GM18511 (cell line): ENCODE results near the gene MYO16.

Source experiments
- ATAC-seq: cut with Tn5 transposase; IDR thresholded peaks from one replicate; pipeline ENCODE4 v1.9.1; 2021; ENCODE audit warnings: mild to moderate bottlenecking, moderate library complexity; ENCODE audit not compliant: unreplicated experiment

Gene MYO16

DNA sequence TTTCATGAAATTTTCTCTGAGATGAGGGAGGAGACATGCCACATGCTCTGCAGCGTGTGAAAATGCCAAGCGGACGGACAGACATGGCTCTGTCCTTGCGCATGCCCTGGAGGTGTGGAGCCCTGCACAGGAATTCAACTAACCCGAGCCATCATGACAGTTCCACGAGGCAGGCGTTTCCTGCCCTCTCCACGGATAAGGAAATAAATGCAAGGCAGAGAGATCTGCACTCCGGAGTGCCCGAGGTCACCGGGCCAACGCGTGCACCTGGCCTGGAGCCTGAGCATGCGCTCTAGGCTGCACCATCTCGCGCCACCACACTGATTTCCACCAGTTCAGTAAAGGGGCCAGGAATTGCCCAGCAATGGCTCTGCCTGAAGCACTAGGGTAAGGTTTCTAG lies 298.2 kb downstream of the MYO16 start:
- no peak for ATAC-seq

DNA sequence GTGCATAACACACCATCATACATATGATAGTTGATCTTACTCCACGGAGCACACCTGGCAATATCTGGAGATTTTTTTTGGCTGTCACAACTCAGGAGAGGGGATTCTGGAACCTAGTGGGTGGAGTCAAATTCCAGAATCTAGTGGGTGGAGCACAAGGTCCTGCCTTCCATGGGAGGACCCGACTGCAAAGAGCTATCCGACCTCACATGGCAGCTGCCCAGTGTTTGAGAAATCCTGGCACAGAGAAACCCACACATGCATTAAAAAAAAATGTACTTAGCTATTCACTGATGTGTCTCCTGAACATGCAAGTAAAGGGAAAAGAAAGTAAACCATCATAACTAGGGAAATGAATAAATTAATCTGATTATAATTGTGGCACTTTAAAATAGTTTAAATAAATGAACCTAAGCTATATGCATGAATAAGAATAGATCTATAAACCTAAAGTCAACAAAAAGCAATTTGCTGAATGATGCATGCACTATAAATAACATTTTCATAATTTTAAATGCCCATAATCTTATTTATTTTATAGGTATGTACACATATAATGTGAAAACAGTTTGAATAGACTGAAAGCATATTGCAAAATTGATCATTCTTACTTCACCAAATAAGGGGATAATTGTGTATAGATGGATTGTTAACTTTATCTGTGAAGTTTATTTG lies 300.3 kb downstream of the MYO16 start:
- no peak for ATAC-seq

DNA sequence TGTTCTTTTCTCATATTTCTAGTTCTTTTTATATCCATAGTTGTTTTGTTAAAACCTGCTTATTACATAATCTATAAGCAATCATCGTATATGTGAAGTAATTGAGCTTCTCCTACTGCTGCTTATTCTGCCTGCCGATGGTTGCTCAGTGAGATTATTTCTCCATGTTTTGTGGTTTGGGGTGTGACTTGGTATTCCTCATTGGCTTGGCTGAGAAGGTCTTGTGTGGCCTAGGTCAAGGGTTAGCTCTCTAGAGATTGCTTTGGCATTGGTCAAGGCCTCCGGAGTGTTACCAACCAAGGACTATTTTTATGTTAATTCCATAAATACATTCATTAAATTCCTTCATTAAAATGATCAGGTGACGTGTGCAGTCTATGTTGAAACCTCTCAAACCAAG lies 302.8 kb downstream of the MYO16 start:
- no peak for ATAC-seq

DNA sequence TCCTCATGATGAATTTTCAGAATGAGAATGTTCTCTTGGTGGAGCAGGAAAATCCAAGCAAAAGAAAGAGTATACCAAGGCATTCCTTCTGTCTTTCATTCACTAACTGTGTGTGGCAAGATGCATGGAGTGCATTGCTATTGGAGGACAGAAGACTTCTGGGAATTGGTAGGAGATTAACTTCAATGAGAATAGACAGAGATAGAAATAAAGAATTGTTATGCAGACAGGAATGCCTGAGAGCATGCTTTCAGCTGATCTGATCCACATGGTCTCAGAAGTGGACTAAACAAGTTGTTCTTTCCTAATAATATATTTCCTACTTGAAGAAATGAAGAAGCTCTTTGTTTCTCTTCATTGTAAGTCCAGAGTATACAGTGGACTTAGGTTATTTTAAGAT lies 303.6 kb downstream of the MYO16 start:
- ATAC-seq: no peak

DNA sequence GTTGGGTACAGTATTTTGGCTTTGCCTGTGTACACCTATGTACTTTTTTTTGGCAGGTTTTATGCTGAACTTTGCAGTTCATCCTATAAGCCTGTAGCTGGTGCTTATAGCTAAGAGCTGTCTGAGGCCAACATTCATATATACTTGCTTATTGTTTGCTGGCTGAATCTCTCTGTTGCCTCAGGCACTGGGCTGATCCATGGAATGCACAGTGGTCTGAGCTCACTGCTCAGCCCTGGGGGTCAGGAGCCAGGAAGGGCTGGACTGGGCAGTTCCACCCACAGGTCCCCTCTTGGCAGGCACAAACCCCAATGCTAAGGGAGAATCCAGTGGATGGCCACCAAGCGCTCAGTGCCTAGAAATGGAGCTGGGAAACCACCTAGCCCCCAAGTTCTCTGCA lies 308.7 kb downstream of the MYO16 start:
- ATAC-seq: no peak

DNA sequence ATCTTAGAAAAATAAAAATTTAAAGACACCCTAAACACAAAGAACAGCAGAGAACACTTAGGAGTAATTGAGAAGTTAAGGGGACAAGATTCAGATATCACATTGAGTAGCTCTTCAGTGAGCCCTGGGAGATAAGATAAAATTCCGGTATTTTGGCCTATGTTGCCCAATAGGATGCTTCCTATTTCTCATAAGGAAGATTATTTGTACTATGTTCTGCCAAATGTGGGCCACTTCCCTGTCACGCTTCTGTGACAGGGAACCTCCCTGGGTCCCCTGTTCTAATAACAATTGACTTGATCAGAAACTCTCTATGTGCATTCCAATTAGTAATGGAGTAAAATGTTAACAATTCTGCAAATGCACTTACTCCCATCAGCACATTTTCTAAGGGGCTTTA lies 310.7 kb downstream of the MYO16 start:
- no peak for ATAC-seq

DNA sequence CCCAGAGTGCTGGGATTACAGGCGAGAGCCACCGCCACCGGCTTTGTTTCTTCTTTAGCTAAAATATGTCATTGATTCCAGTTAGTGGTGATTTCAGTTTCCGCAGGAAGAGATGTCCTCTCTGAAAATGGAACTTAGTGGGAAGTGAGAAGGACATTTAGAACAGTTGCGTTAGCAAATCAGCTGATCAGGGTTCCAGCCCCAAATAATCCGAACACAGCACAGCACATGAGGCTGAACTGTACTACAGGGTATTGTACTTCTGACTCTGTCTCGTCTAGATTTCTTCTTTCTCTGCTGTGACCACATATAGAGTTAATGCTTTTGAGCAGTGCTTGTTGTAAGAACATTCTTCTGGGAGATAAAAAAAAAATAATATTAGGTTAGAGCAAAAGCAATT lies 314.4 kb downstream of the MYO16 start:
- ATAC-seq: no peak

DNA sequence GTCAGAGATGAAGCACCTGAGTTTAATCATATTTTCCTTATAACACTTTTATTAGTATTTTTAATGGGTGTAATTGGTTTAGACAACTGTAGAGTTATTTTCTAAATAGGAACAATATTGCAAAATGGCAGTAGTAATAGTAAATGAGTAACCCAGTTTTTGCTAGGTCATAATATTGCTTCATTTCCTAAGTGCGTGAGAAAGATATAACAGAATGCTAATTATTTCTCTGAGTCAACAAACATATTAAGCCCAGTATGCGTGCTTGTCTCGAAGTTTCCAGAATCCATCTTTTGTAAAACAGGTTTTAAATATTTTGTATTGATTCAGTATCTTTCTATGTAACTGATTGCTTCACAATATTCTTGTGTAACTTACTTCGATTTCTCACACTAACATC lies 315.3 kb downstream of the MYO16 start:
- ATAC-seq: no peak

DNA sequence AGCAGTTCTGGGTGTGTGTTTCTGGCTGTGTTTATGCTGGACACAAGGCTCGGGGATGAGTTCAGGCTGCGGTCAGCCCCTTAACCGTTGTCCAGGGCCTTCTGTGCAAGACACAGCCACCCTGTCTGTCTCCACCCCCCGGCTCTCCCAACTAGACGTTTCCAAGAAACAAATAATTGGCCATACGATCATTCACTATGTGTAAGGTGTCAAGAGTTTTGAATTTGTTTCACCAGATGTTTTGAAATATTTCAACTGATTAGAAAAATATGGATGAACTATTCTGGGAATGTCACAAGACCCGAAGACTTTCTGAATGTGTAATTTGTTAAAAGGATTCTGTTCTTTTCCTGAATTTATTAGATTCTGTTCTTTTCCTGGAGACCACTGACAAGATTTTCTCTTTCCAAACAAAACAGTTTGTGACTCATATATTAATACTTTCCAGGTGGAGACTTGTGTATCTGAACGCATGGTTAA lies 318.2 kb downstream of the MYO16 start:
- no peak for ATAC-seq

DNA sequence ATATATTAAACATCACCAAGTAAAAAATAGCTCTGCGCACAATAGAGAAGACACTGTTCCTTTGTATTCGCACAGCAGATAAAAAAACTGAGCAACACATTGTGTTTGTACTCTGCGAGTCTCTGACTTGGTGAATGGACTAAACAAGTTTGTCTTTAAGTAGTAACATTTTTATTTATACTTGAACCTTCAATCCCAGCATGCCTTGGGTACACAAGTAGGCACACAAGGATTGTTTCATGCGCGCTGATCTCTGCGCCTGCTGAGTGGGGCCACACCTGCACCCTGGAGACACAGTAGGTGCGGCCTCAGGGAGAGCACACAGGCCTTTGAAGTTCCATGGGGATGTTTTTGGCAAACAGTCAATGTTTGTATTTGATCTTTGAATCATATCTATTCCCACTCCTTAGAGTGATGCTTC lies 318.9 kb downstream of the MYO16 start:
- no peak for ATAC-seq

DNA sequence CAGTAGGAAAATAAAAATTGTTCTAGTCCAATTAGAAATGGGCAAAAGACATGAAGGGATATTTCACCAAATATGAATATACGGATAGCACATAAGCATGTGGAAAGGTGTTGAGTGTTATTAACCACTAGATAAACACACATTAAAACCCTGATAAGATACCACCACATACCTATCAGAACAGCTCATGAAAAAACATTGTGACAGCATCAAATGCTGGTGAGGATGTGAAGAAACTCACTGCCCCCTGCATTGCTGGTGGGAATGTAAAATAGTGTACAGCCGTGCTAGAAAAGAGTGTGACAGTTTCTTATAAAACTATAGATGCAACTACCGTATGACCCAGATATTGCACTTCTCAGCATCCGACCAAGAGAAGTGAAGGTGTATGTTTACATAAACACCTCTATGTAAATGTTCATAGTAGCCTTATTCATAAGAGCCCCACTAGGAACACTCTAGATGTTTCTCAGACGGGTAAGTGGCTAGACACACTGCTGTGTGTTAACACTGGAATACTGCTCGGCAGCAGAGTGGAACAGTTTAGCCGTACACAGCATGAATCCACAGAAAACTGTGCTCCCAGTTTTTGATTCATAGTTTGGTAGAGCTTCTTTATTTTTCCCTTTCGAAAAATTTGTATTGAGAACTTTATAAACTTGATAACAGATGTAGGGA lies 321.1 kb downstream of the MYO16 start:
- ATAC-seq: no peak

DNA sequence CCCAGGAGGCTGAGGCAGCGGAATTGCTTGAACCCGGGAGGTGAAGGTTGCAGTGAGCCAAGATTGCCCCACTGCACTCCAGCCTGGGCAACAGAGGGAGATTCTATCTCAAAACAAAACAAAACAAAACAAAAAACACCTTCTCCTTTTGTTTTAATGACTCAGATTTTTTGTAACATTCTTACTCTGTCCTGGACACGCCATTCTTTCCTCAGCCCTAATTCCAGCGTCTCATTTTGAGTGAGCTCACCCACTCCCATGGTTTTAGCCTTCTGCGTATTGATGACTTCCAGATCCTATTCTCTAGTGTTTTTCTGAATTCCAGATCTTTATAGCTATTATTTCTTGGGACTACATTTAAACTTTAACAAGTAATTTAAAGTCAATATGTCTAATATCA lies 326.3 kb downstream of the MYO16 start:
- ATAC-seq: no peak

DNA sequence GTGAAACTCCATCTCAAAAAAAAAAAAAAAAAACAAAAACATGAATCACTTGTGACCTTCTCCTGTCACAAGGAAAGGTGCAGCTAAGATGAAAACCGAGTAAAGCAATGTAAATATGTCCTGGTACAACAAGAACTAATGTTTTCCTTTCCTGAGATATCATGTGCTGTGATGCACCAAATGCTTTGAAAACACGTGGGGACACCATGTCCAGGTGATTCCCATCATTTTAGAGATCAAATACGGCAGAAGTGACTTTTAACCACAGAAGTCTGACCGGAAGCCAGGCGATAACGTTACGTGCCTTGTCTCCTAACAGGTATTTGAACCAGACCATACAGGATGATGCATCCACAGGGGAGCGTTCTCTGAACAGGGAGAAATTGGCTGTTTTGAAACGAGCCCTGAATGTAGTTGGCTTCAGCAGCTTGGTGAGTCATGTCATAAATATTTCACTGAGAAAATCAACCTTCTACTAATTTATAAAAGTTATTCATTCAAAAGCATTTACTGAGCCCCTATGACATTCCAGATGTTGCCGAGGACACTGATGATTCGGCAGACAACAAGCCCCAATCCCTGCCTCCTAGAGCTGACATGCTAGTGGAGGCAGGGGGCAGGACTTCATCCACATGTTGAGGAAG lies 328.1 kb downstream of the MYO16 start:
- ATAC-seq: no peak

DNA sequence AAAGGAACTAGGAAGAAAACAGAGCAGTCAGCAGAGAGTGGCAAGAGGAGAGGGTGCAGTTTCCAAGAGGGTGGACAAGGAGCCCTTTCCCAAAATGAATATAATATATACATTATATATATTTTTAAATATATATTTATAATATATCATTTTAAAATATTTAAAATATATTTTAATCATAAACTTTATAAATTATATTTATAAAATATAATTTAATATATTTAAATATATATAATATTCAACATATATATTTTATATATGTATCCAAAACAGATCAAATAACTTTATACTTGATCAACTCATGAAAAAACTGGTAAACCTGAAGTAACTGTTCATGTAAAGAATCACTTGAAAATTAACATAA lies 328.6 kb downstream of the MYO16 start:
- no peak for ATAC-seq

DNA sequence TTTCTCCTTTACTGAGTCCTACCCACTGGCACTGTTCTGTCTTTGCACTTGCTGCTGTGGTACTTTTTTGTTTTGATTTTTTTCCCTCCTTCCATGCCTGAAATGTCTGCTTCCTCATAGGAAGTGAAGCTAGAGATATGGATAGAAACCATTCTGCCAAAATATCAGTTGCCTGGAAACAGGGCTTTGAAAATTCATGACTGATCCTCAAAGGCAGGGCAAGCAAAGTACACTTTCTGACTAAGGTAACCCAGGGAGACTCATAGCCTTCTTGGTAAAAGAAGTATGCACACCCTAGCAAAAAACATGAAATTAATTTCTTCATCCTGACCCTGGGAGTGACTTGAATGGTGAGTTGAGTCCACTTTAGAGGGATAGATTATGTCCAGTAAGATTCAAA lies 329.8 kb downstream of the MYO16 start:
- ATAC-seq: no peak

DNA sequence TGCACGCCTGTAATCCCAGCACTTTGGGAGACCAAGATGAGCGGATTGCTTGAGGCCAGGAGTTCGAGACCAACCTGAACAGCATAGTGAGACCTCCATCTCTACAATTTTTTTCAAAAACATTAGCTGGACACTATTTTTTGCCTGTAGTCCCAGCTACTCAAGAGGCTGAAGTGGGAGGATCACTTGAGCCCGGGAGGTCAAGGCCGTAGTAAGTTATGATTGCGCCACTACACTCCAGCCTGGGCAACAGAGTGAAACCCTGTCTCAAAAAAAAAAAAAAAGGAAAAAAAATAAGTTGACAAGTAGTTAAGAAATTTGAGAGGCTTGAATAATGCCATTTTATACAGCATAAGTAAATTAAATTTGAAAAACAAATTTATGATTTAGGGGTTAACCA lies 330.6 kb downstream of the MYO16 start:
- no peak for ATAC-seq

DNA sequence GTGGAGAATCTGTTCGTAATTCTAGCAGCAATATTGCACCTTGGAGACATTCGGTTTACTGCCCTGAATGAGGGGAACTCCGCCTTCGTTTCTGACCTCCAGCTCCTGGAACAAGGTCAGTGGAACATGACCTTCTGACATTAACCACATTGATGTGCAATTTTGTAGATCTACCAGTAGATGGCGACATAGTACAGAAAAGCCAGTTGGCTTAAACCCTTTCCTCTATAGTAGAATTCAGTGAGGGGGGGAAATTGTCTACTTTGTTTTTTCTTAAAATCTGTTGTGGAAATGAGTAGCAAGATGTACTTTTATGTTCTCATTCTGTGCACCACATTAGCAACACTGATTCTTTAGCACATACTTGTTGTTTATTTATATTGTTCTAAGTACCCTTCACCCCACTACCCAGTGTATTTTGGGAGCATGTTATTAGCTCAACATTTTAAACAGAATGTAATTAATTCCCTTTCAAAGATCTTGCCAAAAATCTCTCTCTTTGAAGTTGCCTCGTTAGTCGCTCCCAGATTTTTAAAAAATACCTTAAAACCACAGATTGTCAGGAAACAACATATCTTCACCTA lies 332.2 kb downstream of the MYO16 start:
- peak; percentile 95 for ATAC-seq

DNA sequence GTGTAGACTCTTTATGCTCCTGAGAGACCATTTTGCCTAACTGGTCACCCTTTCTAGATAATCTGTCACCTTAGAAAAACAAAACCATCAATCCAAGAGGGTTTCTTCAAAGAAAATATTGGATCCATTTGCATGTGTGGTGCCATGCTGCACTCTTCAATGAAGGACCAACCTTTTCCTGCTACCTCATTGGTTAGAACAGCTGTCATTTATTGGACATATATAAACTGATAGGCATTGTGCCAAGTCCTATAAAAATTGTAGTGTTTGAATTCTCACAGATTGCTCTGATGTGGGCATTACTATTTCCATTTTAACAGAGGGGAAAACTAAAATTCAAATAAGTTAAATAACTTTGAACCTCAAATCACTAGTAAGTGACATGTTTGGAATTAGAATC lies 333.2 kb downstream of the MYO16 start:
- no peak for ATAC-seq

DNA sequence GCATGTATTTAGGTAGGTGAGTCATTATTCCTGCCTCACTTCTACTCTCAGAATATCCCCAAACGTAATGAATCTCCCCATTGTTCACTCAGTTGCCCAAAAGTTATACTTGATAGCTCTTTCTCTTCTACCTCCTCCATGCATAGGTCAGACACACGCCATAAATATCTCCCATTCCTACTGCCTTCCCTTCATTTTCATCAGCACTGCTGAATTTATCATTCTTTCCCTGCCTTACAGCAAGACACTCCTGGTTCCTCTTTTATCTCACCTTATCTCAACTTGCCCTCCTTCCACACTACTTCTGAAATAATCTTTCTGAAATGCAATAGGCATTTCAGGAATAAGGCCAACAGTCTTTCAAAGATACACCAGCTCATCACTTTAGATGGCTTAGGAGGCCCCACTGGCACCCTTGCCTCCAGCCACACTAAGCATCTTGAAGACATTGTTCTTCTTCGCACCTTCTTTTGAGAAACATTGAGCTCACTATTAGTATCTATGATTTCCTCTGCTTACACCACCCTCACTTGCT lies 333.9 kb downstream of the MYO16 start:
- no peak for ATAC-seq

DNA sequence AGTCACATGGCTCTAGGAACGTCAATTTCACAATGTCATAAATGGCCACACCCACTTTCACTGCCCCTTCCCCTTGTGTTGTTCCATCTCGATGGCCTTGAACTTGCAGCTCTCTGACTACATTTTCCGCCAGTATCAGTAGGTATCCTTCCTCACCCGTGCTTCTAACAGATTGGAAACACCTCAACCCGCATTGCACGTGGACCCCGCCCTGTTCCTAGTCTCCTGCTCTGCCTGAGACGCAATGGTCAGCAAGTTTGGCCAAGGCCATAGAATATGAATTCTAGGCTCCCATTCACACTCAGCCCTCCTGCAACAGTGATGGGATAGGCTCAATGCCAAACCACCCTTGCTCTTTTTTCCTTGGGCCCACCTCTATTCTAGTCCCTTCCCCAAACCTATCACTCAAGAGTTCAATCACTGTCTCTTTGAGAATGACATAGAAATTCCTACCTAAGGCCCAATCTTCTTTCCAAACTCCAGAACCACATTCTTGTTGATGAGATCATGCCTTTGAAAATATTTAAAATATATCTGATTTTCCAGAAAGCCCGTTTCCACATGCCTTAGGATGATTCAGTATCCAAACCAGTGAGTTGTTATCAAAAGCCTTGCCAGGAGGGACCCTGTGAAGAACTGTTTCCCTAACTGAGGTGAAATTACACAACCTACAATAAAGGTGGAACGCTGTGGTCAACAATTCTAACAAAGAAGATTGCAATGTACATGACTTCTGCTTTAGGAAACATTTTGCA lies 334.6 kb downstream of the MYO16 start:
- no peak for ATAC-seq

DNA sequence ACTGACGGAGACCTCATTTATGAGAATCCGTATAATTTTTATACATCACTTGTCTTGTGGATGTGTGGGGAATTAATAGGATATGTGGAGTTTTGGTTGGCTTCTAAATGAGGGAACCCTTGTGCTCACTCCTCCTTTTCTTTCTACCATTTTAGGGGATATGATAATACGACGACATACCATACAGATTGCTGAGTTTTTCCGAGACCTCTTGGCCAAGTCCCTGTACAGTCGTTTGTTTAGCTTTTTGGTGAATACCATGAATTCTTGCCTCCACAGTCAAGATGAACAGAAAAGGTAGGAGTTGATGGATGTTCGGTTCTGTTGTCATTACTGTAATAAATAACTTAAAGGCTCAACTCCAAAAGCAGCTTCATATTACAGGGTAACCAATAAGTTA lies 335.2 kb downstream of the MYO16 start:
- no peak for ATAC-seq
